ENCODE data around the gene C17orf107.

The C17orf107 gene

GRCh38 chr17:4950075-4950745, 50.9 kb downstream of the C17orf107 start:
- no peak for DNase-seq (ENCODE audit: low read depth)

- DNase-seq (ENCODE audit: low read depth): no peak
Measured at GRCh38 chr17:4950746-4951204, 51.4 kb downstream of the C17orf107 start, which contains the start of gene ENO3. Gene ENO3 (plus strand): TSS chr17:4951119. CDS start chr17:4951830, 711 bp downstream.

- DNase-seq (ENCODE audit: low read depth): no peak
Measured at GRCh38 chr17:4951486-4951885, 52.1 kb downstream of the C17orf107 start.
